Fibroblast of mammary gland (primary cell): Measurements from ENCODE around the gene ZNF512B.
A peak's percentile ranks its signal among the peaks of the same experiment; 100 is the strongest.
"Not testable (repeated sequence)": the region's sequence is repeated elsewhere in the genome, so short reads cannot be mapped to it uniquely, and the experiment has no call there.

Experiments used
- DNase-seq: peaks from one replicate; pipeline ENCODE4 v3.0.0-alpha.2; 2010; ENCODE audit warnings: low read depth
- H3K4me3 ChIP-seq: 2 replicates; pipeline ENCODE4 v1.5.1; 2011; ENCODE audit warnings: low read depth, mild to moderate bottlenecking, low read length, moderate library complexity; ENCODE audit not compliant: control insufficient read depth
- TF ChIP-seq, protein P1 (sequence below): conservative IDR thresholded peaks from 2 replicates; pipeline ENCODE4 v1.5.1; 2011; ENCODE audit warnings: low read depth, low read length, inconsistent platforms; ENCODE audit not compliant: control insufficient read depth, insufficient read depth

ZNF512B gene

GRCh38 chr20:63978319-63979228 is 8.8 kb upstream of the ZNF512B start:
- DNase-seq = no peak
- TF ChIP-seq, protein P1, sequence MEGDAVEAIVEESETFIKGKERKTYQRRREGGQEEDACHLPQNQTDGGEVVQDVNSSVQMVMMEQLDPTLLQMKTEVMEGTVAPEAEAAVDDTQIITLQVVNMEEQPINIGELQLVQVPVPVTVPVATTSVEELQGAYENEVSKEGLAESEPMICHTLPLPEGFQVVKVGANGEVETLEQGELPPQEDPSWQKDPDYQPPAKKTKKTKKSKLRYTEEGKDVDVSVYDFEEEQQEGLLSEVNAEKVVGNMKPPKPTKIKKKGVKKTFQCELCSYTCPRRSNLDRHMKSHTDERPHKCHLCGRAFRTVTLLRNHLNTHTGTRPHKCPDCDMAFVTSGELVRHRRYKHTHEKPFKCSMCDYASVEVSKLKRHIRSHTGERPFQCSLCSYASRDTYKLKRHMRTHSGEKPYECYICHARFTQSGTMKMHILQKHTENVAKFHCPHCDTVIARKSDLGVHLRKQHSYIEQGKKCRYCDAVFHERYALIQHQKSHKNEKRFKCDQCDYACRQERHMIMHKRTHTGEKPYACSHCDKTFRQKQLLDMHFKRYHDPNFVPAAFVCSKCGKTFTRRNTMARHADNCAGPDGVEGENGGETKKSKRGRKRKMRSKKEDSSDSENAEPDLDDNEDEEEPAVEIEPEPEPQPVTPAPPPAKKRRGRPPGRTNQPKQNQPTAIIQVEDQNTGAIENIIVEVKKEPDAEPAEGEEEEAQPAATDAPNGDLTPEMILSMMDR = no peak
- peak overlapping the region; percentile 36 for H3K4me3 ChIP-seq

- H3K4me3 ChIP-seq = no peak overlapping the region
- TF ChIP-seq, protein P1 = no peak
- DNase-seq = peak; percentile 77
These were observed 8.1 kb upstream of the ZNF512B start for GRCh38 chr20:63977739-63978276.

DNA sequence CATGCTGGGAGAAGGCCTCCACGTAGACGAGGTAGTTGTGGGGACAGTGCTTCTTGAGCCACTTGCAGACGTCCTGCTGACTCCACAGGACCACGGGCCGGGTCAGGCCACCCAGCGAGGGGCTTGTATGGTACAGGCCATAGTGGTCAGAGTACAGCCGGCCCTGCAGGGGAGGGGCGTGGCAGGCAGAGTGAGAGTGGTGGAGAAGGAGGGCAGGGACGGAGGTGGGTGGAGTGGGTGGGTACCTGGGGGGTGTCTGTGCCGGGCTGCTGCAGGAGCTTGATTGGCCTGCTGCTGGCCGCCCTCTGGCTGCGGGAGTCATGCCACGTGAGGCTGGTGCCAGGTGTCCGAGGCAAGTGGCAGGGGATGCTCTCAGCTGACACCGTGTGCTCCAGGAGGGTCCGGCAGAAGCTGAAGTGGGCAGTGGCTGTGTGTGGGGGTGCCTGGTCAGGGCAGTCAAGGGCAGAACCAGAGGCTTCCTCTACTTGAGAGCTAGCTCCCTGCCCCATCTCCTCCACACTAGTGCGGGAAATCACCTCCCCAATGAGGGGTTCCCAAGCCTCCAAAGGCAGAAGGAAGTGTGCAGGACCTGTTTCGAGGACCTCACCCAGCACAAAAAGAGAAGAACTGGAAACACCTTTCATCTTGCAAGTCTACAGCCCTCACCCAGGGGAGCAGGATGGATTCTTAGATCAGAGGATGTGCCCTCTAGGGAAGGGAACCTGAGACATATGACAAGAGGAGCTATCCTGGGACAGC is 7.4 kb upstream of the ZNF512B start:
- TF ChIP-seq, protein P1 = no peak
- no peak overlapping the region for H3K4me3 ChIP-seq
- no peak for DNase-seq

- H3K4me3 ChIP-seq, DNase-seq: not testable (repeated sequence)
These were observed 6.8 kb upstream of the ZNF512B start for GRCh38 chr20:63976511-63976910.

DNA sequence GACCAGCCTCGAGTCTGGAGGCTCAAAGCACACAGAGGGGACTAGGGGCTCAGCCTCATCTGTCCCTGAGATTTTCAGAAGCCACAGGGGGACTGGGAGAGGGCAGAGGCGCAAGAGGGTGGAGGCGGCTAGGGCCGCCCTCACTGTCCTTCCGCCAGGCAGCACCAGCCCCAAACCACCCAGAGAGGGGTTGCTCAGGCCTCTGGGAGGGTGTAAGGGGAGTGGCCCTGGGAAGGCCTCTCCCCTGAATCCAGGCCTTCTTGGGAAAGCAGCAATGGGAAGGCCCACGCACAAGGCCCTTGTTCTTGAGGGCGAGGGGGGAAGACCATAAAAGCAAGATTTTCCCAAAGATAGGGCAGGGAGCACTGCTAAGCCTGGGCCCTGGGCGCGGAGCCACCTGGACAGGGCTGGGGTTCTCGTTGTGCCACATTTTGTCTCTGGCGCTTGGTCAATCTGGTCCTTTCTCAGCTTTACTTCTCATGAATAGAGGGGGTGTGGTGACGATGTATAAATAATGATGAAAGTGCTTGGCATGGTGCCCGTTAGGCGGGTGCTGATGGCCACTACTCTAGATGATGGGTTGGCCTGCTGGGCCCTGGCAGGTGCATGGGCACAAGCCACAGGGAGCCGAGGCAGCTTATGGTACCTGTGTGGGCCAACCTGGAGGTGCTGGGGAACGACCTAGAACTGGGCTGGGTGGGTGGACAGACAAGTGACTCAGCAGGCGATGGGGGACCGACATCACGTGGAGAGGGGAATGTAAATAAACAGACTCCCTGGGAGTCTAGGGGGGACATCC is 4.9 kb upstream of the ZNF512B start:
- TF ChIP-seq, protein P1 = no peak
- no peak for DNase-seq
- no peak overlapping the region for H3K4me3 ChIP-seq

DNA sequence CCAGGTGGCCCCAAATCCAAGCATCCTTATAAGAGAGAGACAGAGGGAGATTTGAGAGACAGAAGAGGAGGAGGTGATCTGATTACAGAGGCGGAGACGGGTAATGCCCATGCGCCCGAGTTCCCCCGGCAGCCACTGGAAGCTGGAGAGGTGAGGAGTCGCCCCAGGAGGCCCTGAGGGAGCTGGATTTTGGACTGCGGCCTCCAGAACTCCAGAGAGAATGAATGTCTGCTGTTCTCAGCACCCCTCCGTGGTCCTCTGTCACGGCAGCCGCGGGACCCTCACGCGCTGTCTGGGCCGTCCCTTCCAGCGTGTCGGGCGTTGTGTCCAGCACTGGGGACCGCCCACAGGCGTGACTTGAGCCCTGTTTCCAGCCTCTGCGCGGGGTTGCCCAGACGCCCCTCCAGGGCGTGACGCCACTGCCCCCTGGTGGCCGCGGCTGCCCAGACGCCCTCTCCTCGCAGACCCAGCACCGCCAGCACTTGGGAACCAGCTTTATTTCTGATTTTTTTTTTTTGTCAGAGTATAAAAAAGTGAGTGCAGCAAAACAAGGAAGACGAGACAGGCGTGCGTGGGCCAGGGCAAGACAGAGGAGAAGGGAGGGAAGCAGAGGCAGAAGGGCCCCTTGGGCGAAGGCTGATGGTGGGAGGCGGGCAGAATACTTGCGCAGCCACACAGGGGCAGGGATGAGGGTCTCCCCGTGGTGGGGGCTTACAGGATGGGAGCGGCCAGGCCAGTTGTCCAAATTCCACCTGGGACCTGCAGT is 4.1 kb upstream of the ZNF512B start:
- peak; percentile 76 for DNase-seq
- TF ChIP-seq, protein P1 = peak; percentile 84
- peak overlapping the region; percentile 55 for H3K4me3 ChIP-seq
